Right hindlimb (tissue), 1 donor: Measurements from ENCODE around the gene AKR1C4.
"Not testable (repeated sequence)": the region's sequence is repeated elsewhere in the genome, so short reads cannot be mapped to it uniquely, and the experiment has no call there.

Experiments
- DNase-seq: peaks from one replicate; pipeline ENCODE4 v3.0.0-alpha.2; 2018

Gene AKR1C4

GRCh38 chr10:5209776-5210175 lies 13.1 kb downstream of the AKR1C4 start:
- DNase-seq = not testable (repeated sequence)

- not testable (repeated sequence) for DNase-seq
These were observed 13.6 kb downstream of the AKR1C4 start for GRCh38 chr10:5210261-5210660.

DNA sequence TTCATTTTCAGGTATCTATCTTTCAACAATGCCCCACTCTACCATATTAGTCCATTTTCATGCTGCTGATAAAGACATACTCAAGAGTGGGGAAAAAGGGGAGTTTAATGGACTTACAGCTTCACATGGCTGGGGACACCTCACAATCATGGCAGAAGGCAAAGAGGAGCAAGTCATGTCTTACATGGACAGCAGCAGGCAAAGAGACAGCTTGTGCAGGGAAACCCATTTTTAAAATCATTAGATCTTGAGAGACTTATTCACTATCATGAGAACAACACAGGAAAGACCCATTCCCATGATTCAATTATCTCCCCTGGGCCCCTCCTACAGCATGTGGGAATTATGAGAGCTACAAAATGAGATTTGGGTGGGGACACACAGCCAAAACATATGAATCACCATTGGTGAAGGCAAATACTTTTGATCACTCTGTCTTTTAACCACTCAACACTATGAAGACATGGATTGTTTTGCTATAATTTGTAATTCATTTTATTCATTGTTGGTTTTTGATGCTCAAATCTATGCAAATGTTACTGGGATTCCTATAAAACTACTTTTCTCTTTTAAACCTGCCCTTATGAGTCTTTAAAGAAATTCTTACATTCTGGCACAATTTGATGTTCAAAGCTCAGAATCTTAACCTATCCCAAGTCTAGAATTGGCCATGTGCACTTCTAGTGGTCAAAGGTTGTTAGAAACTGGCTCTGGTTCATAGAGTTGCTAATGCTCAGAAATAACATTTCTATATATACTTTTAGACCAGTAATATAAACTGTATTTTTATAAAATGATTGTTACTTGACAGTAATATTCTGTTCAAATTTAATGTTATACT lies 15.3 kb downstream of the AKR1C4 start:
- DNase-seq = no peak

DNA sequence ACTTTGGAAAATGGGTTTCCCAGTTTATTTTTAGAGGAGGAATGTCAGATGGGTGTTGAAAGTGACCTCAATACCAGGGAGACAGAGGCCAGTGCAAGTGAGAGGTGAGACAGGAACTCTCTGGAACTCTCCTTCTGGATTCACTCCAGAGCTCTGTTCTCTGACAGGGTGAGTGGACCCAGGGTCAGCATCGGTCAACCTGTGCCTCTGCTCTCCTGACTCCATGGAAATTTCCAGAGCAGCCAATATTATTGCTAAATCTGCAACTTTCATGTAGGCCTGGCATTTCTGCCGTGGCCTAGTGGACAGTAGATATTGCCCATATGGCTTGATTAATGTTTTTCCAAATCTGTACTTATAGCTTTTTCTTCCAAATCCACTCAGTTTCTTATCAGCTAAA lies 20.2 kb downstream of the AKR1C4 start:
- no peak for DNase-seq

- no peak for DNase-seq
These were observed 22.6 kb downstream of the AKR1C4 start for GRCh38 chr10:5219262-5219661.

DNA sequence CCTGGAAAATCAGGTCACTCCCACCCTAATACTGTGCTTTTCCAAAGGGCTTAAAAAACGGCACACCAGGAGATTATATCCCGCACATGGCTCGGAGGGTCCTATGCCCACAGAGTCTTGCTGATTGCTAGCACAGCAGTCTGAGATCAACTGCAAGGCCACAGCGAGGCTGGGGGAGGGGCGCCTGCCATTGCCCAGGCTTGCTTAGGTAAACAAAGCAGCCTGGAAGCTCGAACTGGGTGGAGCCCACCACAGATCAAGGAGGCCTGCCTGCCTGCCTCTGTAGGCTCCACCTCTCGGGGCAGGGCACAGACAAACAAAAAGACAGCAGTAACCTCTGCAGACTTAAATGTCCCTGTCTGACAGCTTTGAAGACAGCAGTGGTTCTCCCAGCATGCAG lies 26.3 kb downstream of the AKR1C4 start:
- not testable (repeated sequence) for DNase-seq

DNA sequence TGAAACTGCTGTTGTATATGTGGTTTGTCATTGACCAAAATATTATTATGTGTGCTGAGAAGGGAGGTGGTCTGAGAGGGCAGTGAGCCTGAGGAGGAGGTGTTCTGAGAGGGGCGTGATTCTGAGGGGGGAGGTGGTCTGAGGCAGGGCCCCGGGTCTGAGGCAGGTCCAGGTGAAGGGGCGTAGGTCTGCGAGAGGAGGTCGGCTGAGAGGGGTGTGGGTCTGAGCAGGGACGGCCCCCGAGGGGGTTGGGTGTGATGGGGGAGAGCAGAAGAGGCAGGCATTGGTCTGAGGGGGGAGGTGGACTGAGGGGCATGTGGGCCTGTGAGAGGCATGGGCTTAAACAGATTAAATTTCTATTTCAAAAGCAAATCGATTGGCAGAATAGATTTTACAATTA lies 32.4 kb downstream of the AKR1C4 start:
- no peak for DNase-seq

- no peak for DNase-seq
These were observed 36.7 kb downstream of the AKR1C4 start for GRCh38 chr10:5233324-5233723.

- DNase-seq = peak; percentile 32
These were observed 37.6 kb downstream of the AKR1C4 start for GRCh38 chr10:5234106-5234860.

GRCh38 chr10:5237541-5237940 lies 40.9 kb downstream of the AKR1C4 start:
- DNase-seq = not testable (repeated sequence)

- DNase-seq = no peak
These were observed 45.9 kb downstream of the AKR1C4 start for GRCh38 chr10:5242585-5242984.

- DNase-seq = no peak
These were observed 46.9 kb downstream of the AKR1C4 start for GRCh38 chr10:5243521-5243987.

- DNase-seq = no peak
These were observed 55.8 kb downstream of the AKR1C4 start for GRCh38 chr10:5252177-5253037.

GRCh38 chr10:5254488-5254887 lies 57.9 kb downstream of the AKR1C4 start:
- no peak for DNase-seq

DNA sequence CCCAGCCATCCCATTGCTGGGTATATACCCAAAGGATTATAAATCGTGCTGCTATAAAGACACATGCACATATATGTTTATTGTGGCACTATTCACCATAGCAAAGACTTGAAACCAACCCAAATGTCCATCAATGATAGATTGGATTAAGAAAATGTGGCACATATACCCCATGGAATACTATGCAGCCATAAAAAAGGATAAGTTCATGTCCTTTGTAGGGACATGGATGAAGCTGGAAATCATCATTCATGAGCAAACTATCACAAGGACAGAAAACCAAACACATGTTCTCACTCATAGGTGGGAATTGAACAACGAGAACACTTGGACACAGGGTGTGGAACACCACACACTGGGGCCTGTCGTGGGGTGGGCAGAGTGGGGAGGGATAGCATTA lies 61.1 kb downstream of the AKR1C4 start:
- DNase-seq = not testable (repeated sequence)

GRCh38 chr10:5259132-5259951 lies 62.7 kb downstream of the AKR1C4 start:
- DNase-seq = no peak

DNA sequence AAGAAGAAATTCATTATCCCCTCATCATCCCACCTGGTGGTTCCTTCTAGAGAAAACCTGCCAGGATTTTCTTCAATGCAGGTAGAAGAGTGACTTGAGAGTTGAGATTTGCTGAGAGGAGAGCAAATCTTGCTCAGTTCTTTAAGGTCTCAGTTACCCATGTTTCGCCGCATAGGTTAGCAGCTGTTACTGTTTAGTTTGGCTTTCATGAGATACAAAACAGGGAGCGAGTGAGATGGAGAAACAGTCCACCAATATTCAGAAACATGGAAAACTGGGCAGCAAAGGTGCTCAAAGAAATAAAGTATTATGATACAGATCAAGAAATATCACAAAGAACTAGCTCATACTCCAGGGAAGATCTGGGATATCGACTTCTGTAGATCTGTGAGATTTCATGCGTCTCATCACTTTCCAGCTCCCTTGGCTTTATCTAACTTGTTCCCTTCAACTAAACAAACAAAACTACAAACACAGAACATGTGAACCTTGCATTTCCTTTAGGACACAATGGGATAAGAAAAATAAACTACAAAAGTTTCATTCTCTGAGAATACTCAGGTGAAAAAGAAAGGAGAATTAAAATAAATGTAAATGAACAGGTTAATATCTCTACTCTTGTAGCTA lies 63.4 kb downstream of the AKR1C4 start:
- DNase-seq = no peak

GRCh38 chr10:5260828-5261227 lies 64.2 kb downstream of the AKR1C4 start:
- DNase-seq = no peak

DNA sequence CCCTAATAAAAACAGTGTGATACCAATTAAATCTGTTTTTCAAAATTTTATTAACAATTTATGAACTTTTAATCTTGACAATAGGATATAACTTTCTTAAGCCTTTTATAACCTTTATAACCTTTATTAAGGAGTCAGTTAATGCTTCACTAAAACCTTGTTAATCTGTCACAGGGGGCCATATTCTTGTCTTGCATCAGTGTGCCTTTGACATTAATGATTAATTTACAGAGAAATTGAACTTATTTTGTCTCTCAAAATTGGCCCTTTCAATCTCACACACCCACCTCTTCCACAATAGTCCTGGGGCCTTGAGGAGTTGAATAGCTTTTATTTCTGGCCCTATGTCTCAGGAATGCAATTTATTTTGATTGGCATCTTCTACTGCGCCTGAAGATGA lies 68.5 kb downstream of the AKR1C4 start:
- no peak for DNase-seq

GRCh38 chr10:5266351-5266750 lies 69.7 kb downstream of the AKR1C4 start:
- no peak for DNase-seq

- DNase-seq = no peak
These were observed 70.2 kb downstream of the AKR1C4 start for GRCh38 chr10:5266804-5267203.

- no peak for DNase-seq
These were observed 71.6 kb downstream of the AKR1C4 start for GRCh38 chr10:5268234-5268633.
